GM23338 (cell line): ENCODE results near the gene TCP11. TPM values are rescaled to one million over a fixed set of nuclear protein-coding genes. Genes with fewer than 3 reads are reported as not detected.

Experiments used
- ATAC-seq: fragments of 200-7000 bp; cut with Tn5 transposase; 3 replicates; pipeline ENCODE4 v1.9.1; 2020
- DNase-seq: peaks from one replicate; pipeline ENCODE4 v3.0.0-alpha.2; 2015; ENCODE audit warnings: low spot score
- H2AFZ ChIP-seq: fragments of 200-600 bp; sonication (generic); 2 replicates; pipeline ENCODE4 v1.8.0; 2016; ENCODE audit warnings: antibody characterized with exemption, mild to moderate bottlenecking, moderate library complexity
- H3F3A ChIP-seq: fragments of 200-600 bp; sonication (generic); replicated peaks from 2 replicates; pipeline ENCODE4 v1.8.0; 2017; ENCODE audit warnings: antibody characterized with exemption, mixed run types, low read depth
- H3K27ac ChIP-seq: fragments of 200-600 bp; sonication (generic); 2 replicates; pipeline ENCODE4 v1.6.1; 2016; ENCODE audit warnings: low read depth
- H3K27me3 ChIP-seq: fragments of 200-600 bp; sonication (generic); 2 replicates; pipeline ENCODE4 v1.8.0; 2016; ENCODE audit warnings: mild to moderate bottlenecking, mixed run types, moderate library complexity; ENCODE audit not compliant: insufficient read depth
- H3K36me3 ChIP-seq: fragments of 200-600 bp; sonication (generic); 2 replicates; pipeline ENCODE4 v1.8.0; 2016; ENCODE audit warnings: mild to moderate bottlenecking; ENCODE audit not compliant: insufficient read depth
- H3K4me1 ChIP-seq: fragments of 200-600 bp; sonication (generic); 2 replicates; pipeline ENCODE4 v1.8.0; 2016; ENCODE audit warnings: mild to moderate bottlenecking, moderate library complexity; ENCODE audit not compliant: insufficient read depth
- H3K4me2 ChIP-seq: fragments of 200-600 bp; sonication (generic); 2 replicates; pipeline ENCODE4 v1.7.1; 2017; ENCODE audit warnings: mixed run types
- H3K4me3 ChIP-seq: fragments of 200-600 bp; sonication (generic); 2 replicates; pipeline ENCODE4 v1.6.1; 2016; ENCODE audit warnings: mixed run types
- H3K79me2 ChIP-seq: fragments of 200-600 bp; sonication (generic); replicated peaks from 2 replicates; pipeline ENCODE4 v1.8.0; 2017; ENCODE audit warnings: mild to moderate bottlenecking; ENCODE audit not compliant: insufficient read depth
- H3K9me2 ChIP-seq: fragments of 200-600 bp; sonication (generic); 2 replicates; pipeline ENCODE4 v1.8.0; 2017; ENCODE audit not compliant: insufficient read depth
- H4K20me1 ChIP-seq: fragments of 200-600 bp; sonication (generic); replicated peaks from 2 replicates; pipeline ENCODE4 v1.8.0; 2017; ENCODE audit warnings: mild to moderate bottlenecking; ENCODE audit not compliant: insufficient read depth
- H3K27ac Mint-ChIP-seq: 2 replicates; pipeline ENCODE4 v1.8.0; 2020; ENCODE audit warnings: inconsistent platforms, mild to moderate bottlenecking, moderate library complexity, mixed read lengths
- H3K27me3 Mint-ChIP-seq: 3 replicates; pipeline ENCODE4 v1.8.0; 2022; ENCODE audit warnings: low read depth, mild to moderate bottlenecking, moderate library complexity, mixed read lengths, inconsistent platforms; ENCODE audit not compliant: insufficient read depth, poor library complexity
- H3K36me3 Mint-ChIP-seq: 3 replicates; pipeline ENCODE4 v1.8.0; 2021; ENCODE audit warnings: low read depth, mild to moderate bottlenecking, inconsistent platforms, moderate library complexity, mixed read lengths
- H3K4me1 Mint-ChIP-seq: 3 replicates; pipeline ENCODE4 v1.8.0; 2020; ENCODE audit warnings: mild to moderate bottlenecking, inconsistent platforms, mixed read lengths
- H3K4me3 Mint-ChIP-seq: 3 replicates; pipeline ENCODE4 v1.8.0; 2021; ENCODE audit warnings: moderate library complexity, mild to moderate bottlenecking, inconsistent platforms, mixed read lengths
- H3K9me3 Mint-ChIP-seq: 3 replicates; pipeline ENCODE4 v1.8.0; 2020; ENCODE audit warnings: moderate library complexity, mild to moderate bottlenecking, inconsistent platforms, mixed read lengths
- CTCF ChIP-seq, 2 experiments: fragments of 200-600 bp in 1 of 2; sonication (generic) in 1 of 2; conservative IDR thresholded peaks; 2 replicates each; pipeline versions ENCODE4 v1.5.1 to v1.6.1; 2016 to 2017; ENCODE audit warnings: antibody characterized with exemption in 2 of 2, low read depth in 2 of 2, mild to moderate bottlenecking in 2 of 2, moderate library complexity in 1 of 2
- ETS1 ChIP-seq: IDR thresholded peaks from 2 replicates; pipeline ENCODE4 v1.6.1; 2016; ENCODE audit warnings: antibody characterized with exemption
- EZH2 ChIP-seq: fragments of 200-600 bp; sonication (generic); IDR thresholded peaks from one replicate; pipeline ENCODE4 v1.8.0; 2017; ENCODE audit warnings: antibody characterized with exemption, mild to moderate bottlenecking, low read depth; ENCODE audit not compliant: unreplicated experiment
- EZH2phosphoT487 ChIP-seq: fragments of 200-600 bp; sonication (generic); IDR thresholded peaks from one replicate; pipeline ENCODE4 v1.8.1; 2018; ENCODE audit warnings: antibody characterized with exemption; ENCODE audit not compliant: unreplicated experiment
- JUNB ChIP-seq: IDR thresholded peaks from one replicate; pipeline ENCODE4 v1.6.1; 2016; ENCODE audit warnings: antibody characterized with exemption; ENCODE audit not compliant: unreplicated experiment
- REST ChIP-seq: IDR thresholded peaks from one replicate; pipeline ENCODE4 v1.6.1; 2018; ENCODE audit warnings: antibody characterized with exemption; ENCODE audit not compliant: unreplicated experiment
- STAT1 ChIP-seq: IDR thresholded peaks from one replicate; pipeline ENCODE4 v1.6.1; 2016; ENCODE audit warnings: antibody characterized with exemption; ENCODE audit not compliant: unreplicated experiment
- ZNF462 ChIP-seq: fragments of 250-450 bp; sonication (Bioruptor Pico); IDR thresholded peaks from 2 replicates; pipeline ENCODE4 v1.5.0; 2020; ENCODE audit warnings: mild to moderate bottlenecking, moderate library complexity
- long read RNA-seq: library from polyadenylated mRNA; unstranded; transcript quantifications from one replicate; pipeline ENCODE4 v2.0.0, GENCODE V29; 2020; ENCODE audit not compliant: unreplicated experiment
- polyA plus RNA-seq: library from polyadenylated mRNA; unstranded; fragments of >200 nt; fragmentation: Nextera tagmentation; extraction: Ambion mirVana; gene quantifications from 2 replicates; pipeline ENCODE4 v1.2.1, GENCODE V29; 2016
- total RNA-seq: library from RNA; depleted of rRNA; stranded (reverse); fragments of >200 nt; shearing (Covaris generic); gene quantifications from 2 replicates; pipeline ENCODE4 v1.2.3, GENCODE V29; 2014; rRNA removed

The TCP11 gene
- 0.62 TPM in 1 of 2 replicates, not detected in the other for total RNA-seq
- 0.21 TPM in 1 of 2 replicates, not detected in the other for polyA plus RNA-seq
- long read RNA-seq, result 0 reads

GRCh38 chr6:35141007-35141655, at the start of gene TCP11:
Gene TCP11 (minus strand): TSS chr6:35141339. CDS start chr6:35140870, 469 bp downstream.
- Histone ChIP-seq H3K9me2 (no peaks in the 10 kb centered on the region), H3K4me3 (peak within 1 kb of the TSS; percentile 46), H3K79me2 (no peaks in the 10 kb centered on the region), H3K4me1 (peaks cover 7% of the 10 kb centered on the region; the same call in 1 of the 2 replicates), H4K20me1 (0 out of 2 replicates have a peak, but pooled peaks cover 3% of the 10 kb centered on the region), H3K4me2 (peak within 1 kb of the TSS; percentile 76), H2AFZ (peak within 1 kb of the TSS; percentile 45), H3K27ac (no peak within 1 kb of the TSS), H3K36me3 (no peaks in the 10 kb centered on the region), H3F3A (peaks cover 6% of the 10 kb centered on the region), H3K27me3 (peaks cover 38% of the 10 kb centered on the region)
- Mint-ChIP-seq H3K27me3 (peaks cover 13% of the 10 kb centered on the region), H3K27ac (no peak within 1 kb of the TSS), H3K4me3 (no peak within 1 kb of the TSS; the same call in 2 of the 3 replicates), H3K9me3 (no peaks in the 10 kb centered on the region; the same call in 2 of the 3 replicates), H3K36me3 (no peaks in the 10 kb centered on the region), H3K4me1 (peaks cover 11% of the 10 kb centered on the region)
- ATAC-seq (peak; percentile 80), DNase-seq (peak; percentile 77)
- TF ChIP-seq STAT1, result no peak
- no peak for TF ChIP-seq ETS1
- no peak for TF ChIP-seq CTCF (conservative IDR thresholded peaks at IDR 0.05; ENCODE audit: low read depth in 2 of 2)
- TF ChIP-seq ZNF462 (CRISPR knock-in tag), result no peak
- no peak for TF ChIP-seq EZH2
- TF ChIP-seq REST, result no peak
- TF ChIP-seq JUNB, result no peak
- no peak for TF ChIP-seq EZH2phosphoT487
